GM12875 (cell line): ENCODE data around the gene ITGAV.

ENCODE experiments used
- H3K4me3 ChIP-seq: one replicate; pipeline ENCODE4 v1.5.1; 2011; ENCODE audit warnings: low read depth, low read length, control low read depth
- CTCF ChIP-seq: IDR thresholded peaks from 2 replicates; pipeline ENCODE4 v1.5.1; 2011; ENCODE audit warnings: low read depth, mild to moderate bottlenecking, control low read depth, inconsistent platforms, low read length, moderate library complexity, borderline replicate concordance; ENCODE audit not compliant: insufficient read depth

The ITGAV gene

GRCh38 chr2:186554429-186554828 lies 35.4 kb upstream of the ITGAV start:
- no peak for TF ChIP-seq CTCF
- no peak overlapping the region for H3K4me3 ChIP-seq

GRCh38 chr2:186554850-186555671 lies 34.8 kb upstream of the ITGAV start:
- H3K4me3 ChIP-seq = no peak overlapping the region
- no peak for TF ChIP-seq CTCF

- H3K4me3 ChIP-seq = no peak overlapping the region
- no peak for TF ChIP-seq CTCF
Observed at GRCh38 chr2:186558512-186559276, 31.2 kb upstream of the ITGAV start.

GRCh38 chr2:186559370-186559769 lies 30.5 kb upstream of the ITGAV start:
- TF ChIP-seq CTCF = no peak
- H3K4me3 ChIP-seq = no peak overlapping the region

- H3K4me3 ChIP-seq = no peak overlapping the region
- TF ChIP-seq CTCF = no peak
Observed at GRCh38 chr2:186559848-186560247, 30.0 kb upstream of the ITGAV start.

GRCh38 chr2:186560254-186560653 lies 29.6 kb upstream of the ITGAV start:
- no peak for TF ChIP-seq CTCF
- no peak overlapping the region for H3K4me3 ChIP-seq
